Neutrophil (primary cell): ENCODE results near the gene KRTAP9-1.
"Not testable (repeated sequence)": the region's sequence is repeated elsewhere in the genome, so short reads cannot be mapped to it uniquely, and the experiment has no call there.

Source experiments
- H3K27ac ChIP-seq: fragments of 200-600 bp; sonication (generic); 2 replicates; pipeline ENCODE4 v1.5.1; 2016; ENCODE audit warnings: mild to moderate bottlenecking, moderate library complexity
- H3K27me3 ChIP-seq: fragments of 200-600 bp; sonication (generic); 2 replicates; pipeline ENCODE4 v1.6.0; 2016; ENCODE audit warnings: mild to moderate bottlenecking
- H3K36me3 ChIP-seq: fragments of 200-600 bp; sonication (generic); 2 replicates; pipeline ENCODE4 v1.5.1; 2017
- H3K4me1 ChIP-seq, 2 experiments: fragments of 200-600 bp in 1 of 2; sonication (generic) in 1 of 2; 1 replicate in 1 of 2; 2 replicates in 1 of 2; pipeline versions ENCODE4 v1.5.1 to v1.6.1; 2013 to 2016; ENCODE audit warnings: low read depth in 1 of 2, low read length in 1 of 2, mild to moderate bottlenecking in 1 of 2, moderate library complexity in 1 of 2; ENCODE audit not compliant: control insufficient read depth in 1 of 2, insufficient read depth in 1 of 2
- H3K4me3 ChIP-seq, 2 experiments: fragments of 200-600 bp in 1 of 2; sonication (generic) in 1 of 2; 1 replicate in 1 of 2; 2 replicates in 1 of 2; pipeline ENCODE4 v1.5.1; 2013 to 2016; ENCODE audit warnings: low read depth in 1 of 2, low read length in 1 of 2, mild to moderate bottlenecking in 1 of 2, moderate library complexity in 1 of 2
- H3K9me3 ChIP-seq: fragments of 200-600 bp; sonication (generic); 2 replicates; pipeline ENCODE4 v1.5.1; 2016
- TF ChIP-seq, protein P1 (sequence below): fragments of 200-600 bp; sonication (generic); IDR thresholded peaks from 2 replicates; pipeline ENCODE4 v1.5.1; 2016; ENCODE audit warnings: antibody characterized with exemption

The KRTAP9-1 gene

DNA sequence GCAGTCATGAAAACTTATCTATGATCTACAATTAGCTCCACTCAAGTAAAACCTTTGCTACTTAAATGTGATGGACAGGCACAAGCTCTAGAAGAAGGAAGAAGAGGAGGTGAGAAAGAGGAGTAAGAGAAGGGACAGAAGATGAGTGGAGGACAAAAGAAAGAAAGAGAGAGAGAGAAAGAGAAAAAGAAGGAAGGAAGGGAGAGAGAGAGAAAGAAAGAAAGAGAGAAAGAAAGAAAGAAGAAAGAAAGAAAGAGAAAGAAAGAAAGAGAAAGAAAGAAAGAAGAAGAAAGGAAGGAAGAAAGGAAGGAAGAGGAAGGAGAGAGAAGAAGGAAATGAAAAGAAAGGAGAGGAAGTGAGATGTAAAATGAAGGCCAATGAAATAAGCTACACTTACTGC, 40.4 kb downstream of the KRTAP9-1 start:
- TF ChIP-seq, protein P1, sequence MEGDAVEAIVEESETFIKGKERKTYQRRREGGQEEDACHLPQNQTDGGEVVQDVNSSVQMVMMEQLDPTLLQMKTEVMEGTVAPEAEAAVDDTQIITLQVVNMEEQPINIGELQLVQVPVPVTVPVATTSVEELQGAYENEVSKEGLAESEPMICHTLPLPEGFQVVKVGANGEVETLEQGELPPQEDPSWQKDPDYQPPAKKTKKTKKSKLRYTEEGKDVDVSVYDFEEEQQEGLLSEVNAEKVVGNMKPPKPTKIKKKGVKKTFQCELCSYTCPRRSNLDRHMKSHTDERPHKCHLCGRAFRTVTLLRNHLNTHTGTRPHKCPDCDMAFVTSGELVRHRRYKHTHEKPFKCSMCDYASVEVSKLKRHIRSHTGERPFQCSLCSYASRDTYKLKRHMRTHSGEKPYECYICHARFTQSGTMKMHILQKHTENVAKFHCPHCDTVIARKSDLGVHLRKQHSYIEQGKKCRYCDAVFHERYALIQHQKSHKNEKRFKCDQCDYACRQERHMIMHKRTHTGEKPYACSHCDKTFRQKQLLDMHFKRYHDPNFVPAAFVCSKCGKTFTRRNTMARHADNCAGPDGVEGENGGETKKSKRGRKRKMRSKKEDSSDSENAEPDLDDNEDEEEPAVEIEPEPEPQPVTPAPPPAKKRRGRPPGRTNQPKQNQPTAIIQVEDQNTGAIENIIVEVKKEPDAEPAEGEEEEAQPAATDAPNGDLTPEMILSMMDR = no peak
- H3K27ac ChIP-seq = no peak overlapping the region
- no peaks in the 10 kb centered on the region for H3K4me1 ChIP-seq
- no peaks in the 10 kb centered on the region for H3K9me3 ChIP-seq
- H3K27me3 ChIP-seq = peaks cover 49% of the 10 kb centered on the region
- H3K4me3 ChIP-seq = no peak overlapping the region
- H3K36me3 ChIP-seq = no peaks in the 10 kb centered on the region

GRCh38 chr17:41231731-41232130, 42.0 kb downstream of the KRTAP9-1 start:
- Histone ChIP-seq H3K4me1 (no peaks in the 10 kb centered on the region), H3K9me3 (no peaks in the 10 kb centered on the region)
- TF ChIP-seq, protein P1 = no peak

DNA sequence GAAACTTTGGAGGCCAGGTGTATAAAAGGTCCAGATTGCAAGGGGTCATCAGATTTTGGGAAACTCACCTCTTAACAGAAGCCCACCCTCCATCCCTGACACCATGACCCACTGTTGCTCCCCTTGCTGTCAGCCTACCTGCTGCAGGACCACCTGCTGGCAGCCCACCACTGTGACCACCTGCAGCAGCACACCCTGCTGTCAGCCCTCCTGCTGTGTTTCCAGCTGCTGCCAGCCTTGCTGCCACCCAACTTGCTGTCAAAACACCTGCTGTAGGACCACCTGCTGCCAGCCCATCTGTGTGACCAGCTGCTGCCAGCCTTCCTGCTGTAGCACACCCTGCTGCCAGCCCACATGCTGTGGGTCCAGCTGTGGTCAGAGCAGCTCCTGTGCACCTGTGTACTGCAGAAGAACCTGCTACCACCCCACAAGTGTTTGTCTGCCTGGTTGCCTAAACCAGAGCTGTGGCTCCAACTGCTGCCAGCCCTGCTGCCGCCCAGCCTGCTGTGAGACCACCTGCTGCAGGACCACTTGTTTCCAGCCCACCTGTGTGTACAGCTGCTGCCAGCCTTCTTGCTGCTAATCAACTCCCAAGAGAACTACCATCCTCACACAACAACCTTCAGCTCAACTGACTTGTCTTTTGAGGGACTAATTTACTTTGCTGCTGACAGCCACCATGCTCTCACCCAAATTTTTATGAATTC, 42.9 kb downstream of the KRTAP9-1 start, which contains the start of gene KRTAP9-3:
KRTAP9-3 (plus strand) TSS at position 51 of the 707 bp plus-strand sequence; CDS start at position 104, 53 bp downstream.
- H3K4me3 ChIP-seq, H3K4me1 ChIP-seq, H3K36me3 ChIP-seq, H3K27ac ChIP-seq, H3K9me3 ChIP-seq: not testable (repeated sequence)
- peaks cover 54% of the 10 kb centered on the region for H3K27me3 ChIP-seq

More at GRCh38 chr17:41231731-41232130, 42.0 kb downstream of the KRTAP9-1 start:
- Histone ChIP-seq H3K27me3 (peaks cover 49% of the 10 kb centered on the region), H3K27ac (no peak overlapping the region), H3K36me3 (no peaks in the 10 kb centered on the region), H3K4me3 (no peak overlapping the region)

DNA sequence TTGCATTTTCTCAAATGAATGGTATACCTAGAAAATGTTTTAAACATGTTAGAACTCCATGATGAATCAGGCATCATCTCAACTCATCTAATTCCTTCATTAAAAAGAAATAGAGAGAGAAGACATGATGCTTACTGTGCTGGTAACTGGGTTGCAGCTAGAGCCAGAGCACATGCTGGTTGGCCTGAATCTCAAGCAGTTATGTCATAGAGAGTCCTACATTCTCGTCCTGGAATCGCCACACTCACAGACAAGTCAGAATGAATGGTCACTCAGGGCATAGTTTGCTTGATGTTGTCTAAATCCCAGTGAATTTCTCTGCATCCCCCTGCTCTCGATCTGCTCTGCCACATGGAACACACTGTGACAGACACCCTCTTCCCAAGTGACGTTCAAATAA, 47.4 kb downstream of the KRTAP9-1 start:
- H3K27ac ChIP-seq = not testable (repeated sequence)

DNA sequence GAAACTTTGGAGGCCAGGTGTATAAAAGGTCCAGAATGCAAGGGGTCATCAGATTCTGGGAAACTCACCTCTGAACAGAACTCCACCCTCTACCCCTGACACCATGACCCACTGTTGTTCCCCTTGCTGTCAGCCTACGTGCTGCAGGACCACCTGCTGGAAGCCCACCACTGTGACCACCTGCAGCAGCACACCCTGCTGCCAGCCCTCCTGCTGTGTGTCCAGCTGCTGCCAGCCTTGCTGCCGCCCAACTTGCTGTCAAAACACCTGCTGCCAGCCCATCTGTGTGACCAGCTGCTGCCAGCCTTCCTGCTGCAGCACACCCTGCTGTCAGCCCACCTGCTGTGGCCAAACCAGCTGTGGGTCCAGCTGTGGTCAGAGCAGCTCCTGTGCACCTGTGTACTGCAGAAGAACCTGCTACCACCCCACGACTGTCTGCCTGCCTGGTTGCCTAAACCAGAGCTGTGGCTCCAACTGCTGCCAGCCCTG, 48.3 kb downstream of the KRTAP9-1 start, which contains the start of gene KRTAP9-8:
KRTAP9-8 (plus strand) TSS at position 51 of the 489 bp plus-strand sequence; CDS start at position 104, 53 bp downstream.
- H3K27ac ChIP-seq, H3K36me3 ChIP-seq, H3K4me1 ChIP-seq, H3K9me3 ChIP-seq, H3K4me3 ChIP-seq: not testable (repeated sequence)
- H3K27me3 ChIP-seq = peaks cover 21% of the 10 kb centered on the region

More for the DNA sequence above, 47.4 kb downstream of the KRTAP9-1 start:
- peaks cover 30% of the 10 kb centered on the region for H3K27me3 ChIP-seq
- not testable (repeated sequence) for H3K4me3 ChIP-seq, H3K4me1 ChIP-seq, H3K36me3 ChIP-seq, H3K9me3 ChIP-seq
